Measurements from ENCODE around the gene KCP. TPM values are rescaled to one million over a fixed set of nuclear protein-coding genes. Genes with fewer than 3 reads are reported as not detected.

Gene KCP
- 0.31 and 0.54 TPM in 2 replicates for polyA plus RNA-seq
- polyA minus RNA-seq: not detected in 2 replicates

DNA sequence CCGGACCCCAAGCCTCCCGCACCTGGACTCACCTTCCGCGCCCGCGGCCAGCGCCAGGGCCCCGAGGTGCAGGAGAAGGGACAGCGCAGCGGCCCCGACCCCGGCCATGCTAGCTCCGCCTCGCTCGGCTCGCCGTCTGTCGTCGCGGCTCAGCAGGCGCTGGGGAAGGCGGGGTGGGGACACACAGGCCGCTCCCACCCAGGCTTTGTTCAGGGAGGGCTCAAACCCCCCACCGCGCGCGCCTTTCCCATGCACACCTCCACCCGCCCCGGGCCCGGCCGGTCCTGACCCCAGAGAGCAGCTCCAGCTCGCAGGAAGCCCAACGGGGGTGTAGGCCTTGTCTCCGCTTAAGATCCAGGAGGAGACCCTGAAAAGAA, at the start of gene KCP:
TSS of gene KCP (minus strand) at position 141 of the 377 bp plus-strand sequence. CDS start at position 108, 33 bp downstream.
- Histone ChIP-seq H4K20me1 (ENCODE audit: insufficient read depth) (no peaks in the 10 kb centered on the region), H3F3A (ENCODE audit: insufficient read depth, low read length, poor library complexity, severe bottlenecking) (no peaks in the 10 kb centered on the region), H3K36me3 (ENCODE audit: insufficient read depth, low read length) (no peaks in the 10 kb centered on the region), H3K27me3 (ENCODE audit: insufficient read depth, low read depth, low read length) (peaks cover 34% of the 10 kb centered on the region), H3K4me3 (ENCODE audit: low read length) (no peak within 1 kb of the TSS), H2AFZ (ENCODE audit: low read depth, low read length) (no peak within 1 kb of the TSS), H3K4me2 (ENCODE audit: low read length) (no peak within 1 kb of the TSS), H3K79me2 (replicated peaks; ENCODE audit: insufficient read depth, low read length) (no peaks in the 10 kb centered on the region), H3K9me2 (ENCODE audit: insufficient read depth, low read length) (no peaks in the 10 kb centered on the region), H3K9ac (ENCODE audit: low read length) (no peak within 1 kb of the TSS), H3K27ac (ENCODE audit: low read length) (no peak within 1 kb of the TSS), H3K9me3 (ENCODE audit: low read length) (no peaks in the 10 kb centered on the region)
- TF ChIP-seq REST (IDR thresholded peaks at IDR 0.05; ENCODE audit: borderline replicate concordance): no peak
- no peak for TF ChIP-seq MXI1 (conservative IDR thresholded peaks at IDR 0.05; ENCODE audit: poor library complexity, severe bottlenecking)
- no peak for TF ChIP-seq EP300 (conservative IDR thresholded peaks at IDR 0.05; ENCODE audit: poor library complexity, severe bottlenecking)
- no peak for TF ChIP-seq SMC3 (conservative IDR thresholded peaks at IDR 0.05; ENCODE audit: poor library complexity)
- TF ChIP-seq TAF1 (IDR thresholded peaks at IDR 0.05; ENCODE audit: low read depth): no peak
- TF ChIP-seq, protein P1, sequence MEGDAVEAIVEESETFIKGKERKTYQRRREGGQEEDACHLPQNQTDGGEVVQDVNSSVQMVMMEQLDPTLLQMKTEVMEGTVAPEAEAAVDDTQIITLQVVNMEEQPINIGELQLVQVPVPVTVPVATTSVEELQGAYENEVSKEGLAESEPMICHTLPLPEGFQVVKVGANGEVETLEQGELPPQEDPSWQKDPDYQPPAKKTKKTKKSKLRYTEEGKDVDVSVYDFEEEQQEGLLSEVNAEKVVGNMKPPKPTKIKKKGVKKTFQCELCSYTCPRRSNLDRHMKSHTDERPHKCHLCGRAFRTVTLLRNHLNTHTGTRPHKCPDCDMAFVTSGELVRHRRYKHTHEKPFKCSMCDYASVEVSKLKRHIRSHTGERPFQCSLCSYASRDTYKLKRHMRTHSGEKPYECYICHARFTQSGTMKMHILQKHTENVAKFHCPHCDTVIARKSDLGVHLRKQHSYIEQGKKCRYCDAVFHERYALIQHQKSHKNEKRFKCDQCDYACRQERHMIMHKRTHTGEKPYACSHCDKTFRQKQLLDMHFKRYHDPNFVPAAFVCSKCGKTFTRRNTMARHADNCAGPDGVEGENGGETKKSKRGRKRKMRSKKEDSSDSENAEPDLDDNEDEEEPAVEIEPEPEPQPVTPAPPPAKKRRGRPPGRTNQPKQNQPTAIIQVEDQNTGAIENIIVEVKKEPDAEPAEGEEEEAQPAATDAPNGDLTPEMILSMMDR (IDR thresholded peaks at IDR 0.05; ENCODE audit: poor library complexity, severe bottlenecking): no peak
- TF ChIP-seq POLR2AphosphoS5 (IDR thresholded peaks at IDR 0.05): no peak
- no peak for TF ChIP-seq RAD21 (conservative IDR thresholded peaks at IDR 0.05)
- no peak for TF ChIP-seq EZH2 (IDR thresholded peaks at IDR 0.05; ENCODE audit: borderline replicate concordance, insufficient read depth, low read length, poor library complexity, severe bottlenecking)

GRCh38 chr7:128959296-128959695, 48.8 kb upstream of the KCP start:
- peaks cover 6% of the 10 kb centered on the region for H3K36me3 ChIP-seq (ENCODE audit: insufficient read depth, low read length)

More at GRCh38 chr7:128959296-128959695, 48.8 kb upstream of the KCP start:
- H3K79me2 ChIP-seq (replicated peaks; ENCODE audit: insufficient read depth, low read length): no peaks in the 10 kb centered on the region
- H3K9me3 ChIP-seq (ENCODE audit: low read length): no peaks in the 10 kb centered on the region
- no peaks in the 10 kb centered on the region for H3K9me2 ChIP-seq (ENCODE audit: insufficient read depth, low read length)
- no peak overlapping the region for H3K9ac ChIP-seq (ENCODE audit: low read length)
- no peak overlapping the region for H3K4me2 ChIP-seq (ENCODE audit: low read length)
- no peaks in the 10 kb centered on the region for H3K27me3 ChIP-seq (ENCODE audit: insufficient read depth, low read depth, low read length)
- no peaks in the 10 kb centered on the region for H3F3A ChIP-seq (ENCODE audit: insufficient read depth, low read length, poor library complexity, severe bottlenecking)
- TF ChIP-seq SMC3 (conservative IDR thresholded peaks at IDR 0.05; ENCODE audit: poor library complexity) (no peak), RAD21 (conservative IDR thresholded peaks at IDR 0.05) (no peak), POLR2AphosphoS5 (IDR thresholded peaks at IDR 0.05) (no peak), EP300 (conservative IDR thresholded peaks at IDR 0.05; ENCODE audit: poor library complexity, severe bottlenecking) (no peak), REST (IDR thresholded peaks at IDR 0.05; ENCODE audit: borderline replicate concordance) (no peak), TAF1 (IDR thresholded peaks at IDR 0.05; ENCODE audit: low read depth) (no peak), MXI1 (conservative IDR thresholded peaks at IDR 0.05; ENCODE audit: poor library complexity, severe bottlenecking) (no peak), EZH2 (IDR thresholded peaks at IDR 0.05; ENCODE audit: borderline replicate concordance, insufficient read depth, low read length, poor library complexity, severe bottlenecking) (no peak)
- TF ChIP-seq, protein P1 (IDR thresholded peaks at IDR 0.05; ENCODE audit: poor library complexity, severe bottlenecking): no peak
- no peaks in the 10 kb centered on the region for H4K20me1 ChIP-seq (ENCODE audit: insufficient read depth)
- no peak overlapping the region for H2AFZ ChIP-seq (ENCODE audit: low read depth, low read length)
- no peak overlapping the region for H3K27ac ChIP-seq (ENCODE audit: low read length)
- no peak overlapping the region for H3K4me3 ChIP-seq (ENCODE audit: low read length)
